Coronary artery (tissue), 2 donors: Measurements from ENCODE around the gene USP5.
A peak's percentile ranks its signal among the peaks of the same experiment; 100 is the strongest.

Experiments
- DNase-seq: peaks from one replicate; pipeline ENCODE4 v3.0.0-alpha.2; 2017; ENCODE audit warnings: low spot score
- H3K27ac ChIP-seq, 2 donors: fragments of 200-600 bp; sonication (generic); one replicate each; pipeline ENCODE4 v1.5.1; 2016 to 2019
- H3K4me3 ChIP-seq: fragments of 200-600 bp; sonication (generic); 2 replicates; pipeline ENCODE4 v1.5.1; 2016; ENCODE audit warnings: mild to moderate bottlenecking, moderate library complexity
- CTCF ChIP-seq: fragments of 200-600 bp; sonication (generic); IDR thresholded peaks from one replicate; pipeline ENCODE4 v1.5.1; 2019; ENCODE audit warnings: antibody characterized with exemption

Gene USP5

GRCh38 chr12:6851153-6851920 is 613 bp upstream of the USP5 start, which contains the start of gene CDCA3:
CDCA3 (minus strand) TSS chr12:6851286; CDS start chr12:6850952, 334 bp downstream.
- H3K4me3 ChIP-seq, result peak within 1 kb of the TSS; percentile 91
- peak within 1 kb of the TSS; percentile 92 to 93 for H3K27ac ChIP-seq
- peak; percentile 97 for DNase-seq
- no peak for TF ChIP-seq CTCF

DNA sequence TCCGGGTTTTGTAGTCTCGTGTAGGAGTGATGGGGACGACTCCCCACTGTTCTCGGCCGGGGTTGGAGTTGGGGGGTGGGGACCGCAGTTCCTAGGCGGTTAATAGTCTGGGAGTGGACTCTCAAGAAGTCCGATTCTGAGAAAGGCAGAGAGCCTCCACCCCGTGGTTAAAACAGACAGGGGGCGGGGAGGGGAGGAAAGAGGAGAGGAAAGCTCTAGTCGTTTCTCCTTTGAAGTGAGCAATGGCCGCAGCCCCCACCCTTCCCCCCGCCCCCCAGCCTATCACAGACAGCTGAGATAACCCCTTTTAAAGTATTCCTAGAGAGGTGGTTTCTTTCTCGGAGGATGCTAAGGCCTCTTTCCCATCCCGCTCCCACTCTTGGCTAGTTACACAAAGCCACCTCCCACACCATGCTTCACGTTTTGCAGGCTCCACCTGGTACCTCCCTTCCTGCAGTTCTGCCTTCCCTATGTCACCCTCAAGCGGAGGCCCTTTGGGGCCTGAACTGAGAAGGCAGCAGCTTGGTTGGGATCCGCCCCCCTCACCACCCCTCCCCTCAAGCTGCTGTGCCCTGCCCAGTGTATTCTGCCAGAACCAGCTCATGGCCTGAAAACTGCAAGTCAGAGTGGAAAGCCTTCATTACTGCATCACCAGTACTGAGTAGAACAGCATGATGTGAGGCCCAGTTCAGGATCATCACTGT is 853 bp downstream of the USP5 start:
- peak overlapping the region; percentile 91 for H3K4me3 ChIP-seq
- H3K27ac ChIP-seq, result peak overlapping the region; percentile 60 to 92
- peak; percentile 88 for DNase-seq
- TF ChIP-seq CTCF, result no peak

- TF ChIP-seq CTCF, result no peak
- no peak for DNase-seq
- H3K27ac ChIP-seq, result peak overlapping the region; percentile 60 to 92
- H3K4me3 ChIP-seq, result peak overlapping the region; percentile 91
Measured at GRCh38 chr12:6853626-6854025, 1.7 kb downstream of the USP5 start.

GRCh38 chr12:6854036-6854435 is 2.1 kb downstream of the USP5 start:
- TF ChIP-seq CTCF, result no peak
- H3K4me3 ChIP-seq, result no peak overlapping the region
- no peak for DNase-seq
- H3K27ac ChIP-seq, result peak overlapping the region; percentile 60 to 92

GRCh38 chr12:6855322-6855721 is 3.4 kb downstream of the USP5 start:
- no peak for DNase-seq
- Histone ChIP-seq H3K27ac (no peak overlapping the region), H3K4me3 (no peak overlapping the region)
- no peak for TF ChIP-seq CTCF

DNA sequence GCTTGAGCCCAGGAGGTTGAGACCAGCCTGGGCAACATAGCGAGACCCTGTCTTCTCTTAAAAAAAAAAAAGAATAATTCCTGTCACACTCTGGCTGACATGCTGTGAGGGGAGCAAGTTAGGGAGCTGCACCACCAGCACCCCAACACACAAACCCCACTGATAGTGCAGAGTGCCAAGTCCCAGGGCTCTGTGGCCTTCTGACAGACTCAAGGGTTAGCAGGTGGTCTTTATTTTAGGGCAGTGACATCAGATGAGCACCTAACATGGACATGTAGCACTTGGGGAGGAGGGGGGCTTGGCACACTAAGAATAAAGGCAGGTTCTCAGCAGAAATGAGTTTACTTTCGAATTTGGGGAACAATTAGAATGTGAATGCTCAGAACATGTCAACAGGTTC is 6.8 kb downstream of the USP5 start:
- no peak for DNase-seq
- H3K4me3 ChIP-seq, result no peak overlapping the region
- H3K27ac ChIP-seq, result no peak overlapping the region
- no peak for TF ChIP-seq CTCF

DNA sequence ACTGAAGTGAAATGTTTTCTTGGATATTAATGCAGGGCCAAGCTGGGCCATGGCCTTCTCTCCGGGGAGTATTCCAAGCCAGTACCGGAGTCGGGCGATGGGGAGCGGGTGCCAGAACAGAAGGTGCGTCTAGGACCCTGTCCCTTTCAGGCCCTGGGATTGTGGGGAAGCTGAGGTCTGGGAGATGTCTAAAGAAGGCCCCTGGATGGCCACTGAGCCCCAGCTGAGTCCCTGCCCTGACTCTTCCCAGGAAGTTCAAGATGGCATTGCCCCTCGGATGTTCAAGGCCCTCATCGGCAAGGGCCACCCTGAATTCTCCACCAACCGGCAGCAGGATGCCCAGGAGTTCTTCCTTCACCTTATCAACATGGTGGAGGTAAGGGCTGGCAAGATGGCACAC is 8.2 kb downstream of the USP5 start:
- Histone ChIP-seq H3K4me3 (no peak overlapping the region), H3K27ac (no peak overlapping the region)
- no peak for TF ChIP-seq CTCF
- DNase-seq, result no peak
